Inflammatory macrophage treated with lipopolysaccharide for 4 hours (primary cell): ENCODE measurements around the gene NTMT1.
A peak's percentile ranks its signal among the peaks of the same experiment; 100 is the strongest.
"Not testable (repeated sequence)": the region's sequence is repeated elsewhere in the genome, so short reads cannot be mapped to it uniquely, and the experiment has no call there.

Source experiments
- DNase-seq: peaks from one replicate; pipeline ENCODE4 v3.0.0-alpha.2; 2020

NTMT1 gene

DNA sequence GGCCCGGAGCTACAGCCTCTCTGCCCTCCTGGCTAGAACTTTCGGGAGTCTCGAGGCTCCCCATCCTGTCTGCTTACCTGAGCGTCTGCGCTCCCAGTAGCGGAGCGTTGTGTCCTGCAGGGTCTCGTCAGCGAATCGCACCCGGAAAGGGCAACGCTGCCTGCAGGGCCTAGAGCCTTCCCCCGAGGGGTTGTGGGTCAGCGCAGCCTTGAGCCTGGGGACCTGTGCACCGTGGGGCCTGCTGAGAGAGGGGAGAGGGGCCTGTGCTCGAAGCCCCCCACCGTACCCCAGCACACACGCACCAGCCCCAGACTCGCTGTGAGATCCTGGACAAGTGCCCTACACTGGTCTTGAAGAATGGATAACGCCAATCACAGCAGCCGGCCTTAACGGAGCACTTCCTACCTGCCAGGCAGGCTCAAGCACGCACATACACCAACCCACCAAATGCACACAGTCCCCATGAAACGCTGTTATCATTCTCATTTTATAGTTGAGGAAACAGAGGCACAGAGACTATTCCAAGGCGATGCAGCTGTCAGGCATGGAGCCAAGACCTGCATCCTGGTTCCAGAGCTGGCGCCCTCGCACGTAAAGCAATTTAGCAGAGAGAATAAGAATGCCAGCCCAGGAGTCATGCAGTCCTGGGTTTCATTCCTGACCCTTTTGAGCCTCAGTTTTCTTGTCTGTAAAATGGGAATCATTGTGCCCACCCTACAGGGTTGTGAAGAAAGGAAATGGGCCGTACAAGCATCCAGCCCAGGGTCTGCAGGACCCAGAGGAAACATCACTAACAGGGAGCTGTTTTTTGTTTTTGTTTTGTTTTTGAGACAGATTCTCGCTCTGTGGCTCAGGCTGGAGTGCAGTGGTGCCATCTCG lies 10.3 kb upstream of the NTMT1 start:
- no peak for DNase-seq

DNA sequence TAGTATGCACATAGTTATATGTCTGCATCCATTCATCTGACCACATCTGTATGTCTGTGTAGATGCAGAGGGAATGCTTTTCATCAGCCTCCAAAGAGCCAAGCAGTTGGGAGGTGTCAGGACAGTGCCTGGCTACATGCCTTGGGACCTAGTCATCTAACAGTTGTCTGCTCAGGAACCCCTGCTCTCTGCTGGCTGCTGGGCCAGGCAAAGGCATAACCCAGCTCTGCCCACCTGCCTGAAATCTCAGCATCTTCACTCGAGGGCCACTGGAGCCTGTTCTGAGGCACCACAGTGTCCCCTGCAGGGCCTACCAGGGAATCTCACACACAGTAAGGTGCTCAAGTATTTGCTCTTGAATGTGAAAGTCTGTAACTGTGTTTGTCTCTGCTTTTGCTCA lies 8.8 kb upstream of the NTMT1 start:
- DNase-seq = peak; percentile 44

DNA sequence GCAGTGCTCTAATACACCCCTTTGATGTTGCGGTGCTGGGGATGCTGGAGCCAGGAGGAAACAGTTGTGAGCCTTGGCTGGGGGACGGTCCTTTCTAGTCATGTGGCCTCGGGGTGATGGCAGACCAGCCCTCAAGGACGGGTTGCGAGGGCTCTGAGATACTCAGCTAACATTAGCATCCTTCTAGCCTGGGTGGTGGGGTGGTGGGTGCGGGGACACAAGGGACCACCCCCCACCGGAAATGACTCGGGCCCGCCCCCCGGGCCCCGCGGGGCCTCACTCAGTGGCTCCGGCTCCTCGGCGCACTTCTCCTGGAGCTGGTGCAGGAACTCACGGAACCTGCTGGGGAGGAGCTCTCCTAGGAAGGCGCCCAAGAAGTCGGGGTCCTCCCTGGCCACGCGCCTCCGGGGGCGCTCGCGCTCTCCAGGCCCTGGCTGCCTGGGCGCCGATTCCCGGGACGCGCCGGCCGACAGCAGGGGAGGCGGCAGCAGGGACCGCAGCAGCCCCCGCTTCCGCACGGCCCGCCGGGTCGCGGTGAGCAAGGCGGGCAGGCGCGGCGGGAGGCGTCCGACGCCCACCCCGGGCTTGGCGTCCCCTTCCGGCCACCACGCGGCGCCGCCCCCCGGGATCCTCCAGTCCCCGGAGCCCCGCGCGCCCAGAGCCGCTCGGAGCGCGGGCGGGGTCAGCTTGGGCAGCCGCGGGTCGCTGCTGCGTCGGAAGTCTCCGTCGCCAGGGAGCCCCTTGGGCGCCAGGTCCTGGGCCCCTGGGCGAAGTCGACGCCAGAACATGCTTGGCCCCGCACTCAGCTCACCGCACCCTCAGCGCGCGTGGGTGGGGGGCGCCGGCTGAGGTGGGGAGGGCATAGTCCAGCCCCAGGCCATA lies 5.9 kb upstream of the NTMT1 start:
- DNase-seq = peak; percentile 24

DNA sequence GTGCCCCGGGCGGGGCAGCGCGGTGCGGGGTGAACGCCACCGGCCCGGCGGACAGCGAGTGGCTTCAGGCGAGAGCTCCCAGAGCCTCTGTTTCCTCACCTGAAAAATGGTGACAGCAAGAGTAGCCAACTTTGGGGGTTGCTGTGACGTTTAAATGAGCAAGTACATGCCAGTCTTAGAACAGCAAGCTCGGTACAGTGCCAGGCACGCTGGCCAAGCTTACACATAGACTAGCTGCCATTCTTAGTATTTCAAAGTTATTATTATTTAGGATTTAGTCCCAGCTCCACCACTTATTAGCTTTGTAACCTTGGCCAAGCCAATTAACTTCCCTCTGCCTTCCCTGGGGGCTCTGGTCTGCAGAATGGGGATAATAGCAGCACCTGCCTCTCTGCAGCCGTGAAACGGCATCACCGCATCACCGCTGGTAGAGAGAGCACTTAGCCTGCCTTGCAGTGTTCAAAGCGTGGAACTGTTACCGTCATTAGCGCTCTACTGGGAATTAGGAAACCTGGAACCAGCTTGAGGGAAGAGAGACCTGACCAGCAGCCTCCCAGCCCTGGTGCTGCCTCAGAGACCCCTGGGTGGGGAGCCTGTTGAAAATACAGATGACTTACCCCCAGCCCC lies 5.2 kb upstream of the NTMT1 start, which contains the start of gene C9orf50:
C9orf50 (minus strand) TSS at position 433 of the 627 bp plus-strand sequence. CDS start 527 bp downstream, outside the sequence.
- DNase-seq = no peak

DNA sequence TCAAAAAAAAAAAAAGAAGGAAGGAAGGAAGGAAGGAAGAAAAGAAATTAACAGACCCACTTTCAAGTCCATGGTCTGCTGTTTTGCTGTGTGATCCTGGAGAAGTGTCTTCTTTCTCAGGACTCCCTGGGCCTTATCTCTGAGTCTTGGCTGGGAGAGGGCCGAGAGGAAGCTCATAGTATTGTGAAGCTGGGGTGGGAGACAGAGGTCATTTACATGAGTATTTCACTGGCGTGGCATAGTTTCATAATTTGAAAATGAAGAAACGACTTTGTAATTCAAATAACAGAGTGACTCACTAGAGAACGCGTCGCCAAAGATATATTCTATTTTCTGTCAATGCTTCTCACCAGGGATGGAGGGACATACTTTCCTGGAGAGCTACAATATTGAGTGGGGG lies 2.6 kb upstream of the NTMT1 start:
- DNase-seq = peak; percentile 93

DNA sequence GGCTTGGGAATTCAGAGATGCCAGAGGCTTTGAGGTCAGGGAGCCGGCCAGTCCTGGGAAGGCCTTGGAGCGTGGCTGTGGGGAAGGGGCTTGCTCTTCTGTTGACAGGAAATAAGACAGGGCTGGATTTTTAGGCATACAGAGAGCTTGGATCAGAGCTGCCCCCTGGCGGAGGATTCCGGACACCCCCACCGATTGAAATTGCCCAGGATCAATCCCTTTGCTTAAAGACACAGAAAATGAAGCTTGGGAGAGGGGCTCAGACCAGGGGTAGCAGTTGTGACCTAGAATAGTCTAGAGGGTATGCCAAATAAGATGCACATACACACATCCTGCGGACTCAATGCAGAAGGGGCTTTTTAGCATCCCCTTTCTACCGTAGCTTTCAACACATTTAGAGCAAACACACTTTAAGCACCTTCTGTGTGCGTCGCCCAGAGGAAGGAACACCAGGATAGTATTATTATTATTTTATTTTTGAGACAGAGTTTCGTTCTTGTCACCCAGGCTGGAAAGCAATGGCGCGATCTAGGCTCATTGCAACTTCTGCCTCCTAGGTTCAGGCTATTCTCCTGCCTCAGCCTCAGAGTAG lies 1.7 kb upstream of the NTMT1 start:
- peak; percentile 46 for DNase-seq

DNA sequence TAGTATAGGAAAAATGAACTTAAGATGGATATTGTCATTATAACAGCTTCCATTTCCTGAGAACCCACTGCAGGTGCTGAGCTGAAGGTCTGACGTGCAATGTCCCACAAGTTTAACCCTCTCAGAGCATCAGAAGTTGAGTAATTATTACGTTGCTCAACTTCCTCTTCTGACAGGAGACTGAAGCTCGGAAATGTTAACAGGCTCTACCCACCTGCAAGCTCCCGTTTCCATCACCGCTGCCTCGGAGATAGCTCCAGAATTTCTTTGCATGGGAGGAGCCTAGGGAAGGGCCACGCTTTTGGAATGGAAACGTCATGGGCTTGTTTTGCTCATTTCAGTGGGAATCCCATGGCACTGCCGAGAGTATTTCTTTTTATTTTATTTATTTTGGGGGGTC lies 1.0 kb upstream of the NTMT1 start:
- DNase-seq = peak; percentile 81

DNA sequence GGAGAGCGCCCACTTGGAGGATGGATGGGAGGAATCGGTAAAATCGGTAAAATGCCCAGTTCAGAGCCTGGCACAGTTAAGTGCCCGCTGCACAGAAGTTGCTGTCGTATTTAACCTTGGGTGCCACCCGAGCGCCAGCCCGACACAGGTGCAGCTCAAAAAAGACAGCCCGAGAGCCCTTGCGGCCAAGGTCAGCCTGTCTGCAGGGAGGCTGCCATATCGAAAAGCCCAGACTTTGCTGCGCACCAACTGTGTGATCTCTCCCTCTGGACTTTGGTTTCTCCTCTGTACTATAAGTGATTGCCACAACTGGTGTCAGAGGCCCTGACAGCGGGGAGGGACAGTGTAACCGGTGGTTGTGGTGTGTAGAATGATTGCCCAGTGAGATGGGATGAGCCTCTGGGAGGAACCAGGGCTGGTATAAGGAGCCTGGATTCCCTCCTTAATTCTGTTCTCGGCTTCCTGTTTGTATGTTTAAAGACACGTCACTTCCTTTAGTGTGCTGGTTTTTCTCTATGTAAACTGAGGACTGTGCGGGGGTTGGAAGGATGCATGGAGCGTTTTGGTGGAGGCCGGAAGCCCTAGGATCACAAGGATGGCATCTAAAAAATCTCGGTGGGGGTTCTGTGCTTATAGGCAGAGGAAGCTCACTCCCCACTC lies 792 bp downstream of the NTMT1 start:
- peak; percentile 29 for DNase-seq

DNA sequence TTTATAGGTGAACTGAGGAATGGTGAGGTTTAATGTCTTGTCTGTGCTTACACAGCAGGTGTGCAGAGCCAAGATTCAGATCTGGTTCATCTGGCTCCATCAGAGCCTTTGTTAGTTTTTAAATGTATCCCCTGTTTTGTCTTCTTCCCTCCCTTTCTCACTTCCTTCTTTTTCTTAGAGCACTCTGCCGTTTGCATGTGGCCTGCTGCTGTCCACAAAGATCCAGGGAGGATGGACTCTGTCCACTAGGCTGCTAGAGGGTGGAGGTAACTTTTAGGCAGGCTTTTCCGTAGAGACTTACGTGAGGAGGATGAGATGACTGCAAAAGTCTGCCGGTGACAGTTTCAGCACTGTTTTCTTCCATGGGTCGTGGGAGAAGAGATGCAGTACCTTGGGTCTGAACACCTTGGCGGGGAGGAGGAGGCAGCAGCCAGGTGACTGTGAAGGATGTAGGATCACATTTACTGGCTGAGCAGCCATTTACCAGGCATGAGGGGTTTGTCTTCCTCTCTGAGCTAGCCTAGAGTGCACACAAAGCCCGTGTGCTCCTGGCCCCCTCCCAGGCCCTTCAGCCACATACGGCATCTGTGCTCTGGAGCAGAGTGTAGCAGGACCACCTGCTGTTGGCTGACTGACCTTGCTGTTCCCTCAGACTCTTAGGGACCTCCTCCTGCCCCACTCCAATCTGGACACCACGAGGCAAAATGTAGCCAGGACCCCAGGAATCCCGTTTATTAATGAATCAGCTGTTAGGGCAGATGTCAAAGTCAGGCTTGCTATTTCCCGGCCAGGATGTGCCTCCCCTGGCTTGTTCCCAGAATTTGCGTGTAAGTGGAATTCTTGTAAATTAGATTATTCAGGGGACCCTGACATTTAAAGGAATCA lies 1.8 kb downstream of the NTMT1 start:
- DNase-seq = no peak

DNA sequence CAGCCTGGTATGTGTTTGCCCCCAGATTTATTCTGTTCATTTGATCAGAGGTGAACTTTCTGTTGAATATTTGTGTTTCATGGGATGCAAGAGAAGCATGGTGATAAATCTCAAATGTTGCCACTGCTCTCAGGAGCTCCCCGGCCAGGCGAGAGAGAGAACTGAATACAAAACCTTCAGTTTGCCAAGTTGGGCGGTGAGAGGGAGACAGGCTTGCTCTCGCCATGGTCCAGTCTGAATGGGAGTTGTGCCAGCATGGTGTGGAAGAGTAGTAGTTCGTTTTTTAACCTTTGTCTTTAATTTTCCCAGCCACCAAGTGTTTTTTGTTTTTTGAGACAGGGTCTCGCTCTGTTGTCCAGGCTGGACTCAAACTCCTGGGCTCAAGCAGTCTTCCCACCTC lies 2.7 kb downstream of the NTMT1 start:
- DNase-seq = no peak

DNA sequence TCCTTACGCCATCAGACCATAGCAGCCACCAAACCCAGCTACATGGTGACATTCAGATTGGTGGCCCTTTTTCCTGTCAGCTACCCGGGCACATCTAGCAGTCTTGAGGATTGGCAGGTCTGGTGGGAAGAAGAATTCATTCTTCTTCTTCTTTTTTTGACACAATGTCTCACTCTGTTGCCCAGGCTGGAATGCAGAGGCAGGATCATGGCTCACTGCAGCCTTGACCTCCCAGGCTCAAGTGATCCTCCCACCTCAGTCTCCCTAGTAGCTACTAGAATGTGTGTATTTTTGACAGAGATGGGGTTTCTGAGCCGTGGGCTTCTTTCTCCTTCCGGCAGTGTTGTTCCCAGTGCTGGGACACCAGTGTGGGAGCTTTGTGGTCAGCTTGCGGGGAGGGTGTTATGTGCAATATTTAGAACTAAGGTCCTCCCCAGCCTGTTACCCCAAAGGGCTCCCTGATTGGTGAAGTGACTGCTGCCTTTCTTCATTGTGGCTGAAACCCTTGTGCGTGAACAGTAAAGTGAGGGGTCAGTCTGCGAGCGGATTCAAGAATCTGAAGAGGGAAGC lies 3.4 kb downstream of the NTMT1 start:
- DNase-seq = no peak

DNA sequence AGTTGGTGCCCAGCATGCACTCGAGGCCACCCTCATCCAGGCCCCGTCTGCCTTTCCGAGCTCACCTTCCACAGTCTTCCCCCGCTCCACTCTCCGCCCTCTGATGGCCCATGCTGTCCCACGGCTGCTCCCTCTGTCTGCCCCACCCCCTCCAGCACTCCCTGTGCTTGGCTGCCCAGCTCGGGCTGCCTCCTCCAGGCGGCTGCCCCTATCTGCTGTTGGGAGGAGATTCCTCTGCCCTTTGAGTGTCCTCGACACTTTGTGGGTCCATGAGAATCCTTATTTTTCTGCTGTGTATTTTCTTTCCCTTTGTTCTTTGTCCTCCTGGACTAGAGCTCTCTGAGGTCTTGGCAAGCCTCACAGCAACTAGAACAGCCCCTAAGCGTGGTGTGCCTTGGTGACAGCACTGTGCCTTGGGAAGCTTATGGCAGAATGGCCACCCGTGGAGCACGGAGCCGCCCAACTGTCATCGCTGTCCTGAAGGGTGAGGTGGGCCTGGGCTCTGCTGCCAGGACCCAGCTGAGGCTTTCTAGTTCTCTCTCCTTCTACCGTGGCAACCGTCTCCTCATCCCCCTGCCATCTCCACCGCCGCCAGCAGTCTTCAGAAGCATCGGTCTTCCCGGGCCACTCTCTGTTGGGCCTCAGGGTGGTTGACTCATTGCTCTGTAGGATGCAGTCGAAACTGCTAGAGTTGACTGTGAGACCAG lies 5.2 kb downstream of the NTMT1 start:
- DNase-seq = peak; percentile 29

DNA sequence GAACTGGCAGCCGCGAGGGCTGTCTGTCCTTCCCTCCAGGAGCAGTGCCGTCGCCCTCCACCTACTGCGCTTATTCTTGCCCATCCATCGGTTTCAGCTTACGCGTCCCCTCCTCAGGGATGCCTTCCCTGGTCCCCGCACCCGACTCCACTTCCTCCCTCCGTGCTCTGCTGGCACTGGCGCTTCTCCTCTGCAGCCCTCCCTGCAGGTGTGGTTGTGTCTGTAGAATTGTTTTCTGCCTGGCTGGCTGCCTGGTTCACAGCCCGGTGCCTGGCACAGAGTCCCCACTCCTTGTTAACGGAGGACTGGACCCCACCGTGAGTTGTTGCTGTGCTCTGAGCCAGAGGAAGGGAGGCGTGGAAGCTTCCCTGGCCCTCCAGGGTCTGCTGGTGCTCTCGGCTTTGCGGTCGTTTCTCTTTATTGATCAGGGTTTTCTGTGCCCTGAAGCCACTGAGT lies 5.7 kb downstream of the NTMT1 start:
- DNase-seq = no peak

DNA sequence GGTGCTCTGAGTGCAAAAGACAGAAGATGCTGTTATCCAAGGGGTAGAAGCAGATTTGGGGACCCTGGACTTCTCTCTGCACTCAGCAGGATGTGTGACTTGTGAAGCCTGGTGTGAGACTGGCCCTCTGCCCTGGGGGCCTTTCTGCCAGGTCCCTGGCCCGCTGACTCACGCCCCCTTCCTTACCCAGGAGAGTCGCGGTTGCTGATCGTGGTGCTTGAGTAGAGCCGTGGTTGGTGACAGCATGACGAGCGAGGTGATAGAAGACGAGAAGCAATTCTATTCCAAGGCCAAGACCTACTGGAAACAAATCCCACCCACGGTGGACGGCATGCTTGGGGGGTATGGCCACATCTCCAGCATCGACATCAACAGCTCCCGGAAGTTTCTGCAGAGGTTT lies 6.5 kb downstream of the NTMT1 start:
- no peak for DNase-seq

DNA sequence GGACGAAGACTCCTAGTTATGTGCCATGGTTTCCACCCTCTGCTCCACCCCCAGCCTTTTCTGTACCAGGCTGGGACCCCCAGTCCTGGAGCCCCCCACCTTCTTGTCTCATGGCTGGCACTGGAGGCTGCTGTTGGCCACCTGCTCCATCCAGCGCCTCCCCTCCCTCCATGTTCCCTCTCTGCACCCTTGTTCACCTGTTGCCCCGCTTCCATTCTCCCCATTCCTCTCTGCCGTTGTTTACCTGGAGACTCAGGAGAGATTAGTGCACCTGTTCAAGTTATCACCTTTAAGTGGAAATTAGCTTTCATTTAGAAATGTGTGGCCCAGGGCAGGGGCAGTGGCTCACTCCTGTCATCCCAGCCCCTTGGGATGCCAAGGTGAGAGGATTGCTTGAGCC lies 7.2 kb downstream of the NTMT1 start:
- no peak for DNase-seq

DNA sequence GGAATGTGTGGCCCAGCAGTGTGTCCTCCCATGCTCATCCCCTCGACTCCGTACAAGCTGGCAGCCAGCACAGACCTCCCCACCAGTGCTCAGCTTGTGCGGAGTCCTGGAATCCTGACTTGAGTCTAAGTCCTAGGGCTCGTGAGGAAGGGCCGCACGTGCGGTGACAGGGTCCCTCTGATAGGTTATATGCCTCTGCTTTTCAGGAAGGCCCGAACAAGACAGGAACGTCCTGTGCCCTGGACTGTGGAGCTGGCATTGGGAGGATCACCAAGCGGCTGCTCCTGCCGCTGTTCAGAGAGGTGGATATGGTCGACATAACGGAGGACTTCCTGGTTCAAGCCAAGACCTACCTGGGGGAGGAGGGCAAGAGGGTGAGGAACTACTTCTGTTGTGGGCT lies 7.9 kb downstream of the NTMT1 start:
- no peak for DNase-seq

DNA sequence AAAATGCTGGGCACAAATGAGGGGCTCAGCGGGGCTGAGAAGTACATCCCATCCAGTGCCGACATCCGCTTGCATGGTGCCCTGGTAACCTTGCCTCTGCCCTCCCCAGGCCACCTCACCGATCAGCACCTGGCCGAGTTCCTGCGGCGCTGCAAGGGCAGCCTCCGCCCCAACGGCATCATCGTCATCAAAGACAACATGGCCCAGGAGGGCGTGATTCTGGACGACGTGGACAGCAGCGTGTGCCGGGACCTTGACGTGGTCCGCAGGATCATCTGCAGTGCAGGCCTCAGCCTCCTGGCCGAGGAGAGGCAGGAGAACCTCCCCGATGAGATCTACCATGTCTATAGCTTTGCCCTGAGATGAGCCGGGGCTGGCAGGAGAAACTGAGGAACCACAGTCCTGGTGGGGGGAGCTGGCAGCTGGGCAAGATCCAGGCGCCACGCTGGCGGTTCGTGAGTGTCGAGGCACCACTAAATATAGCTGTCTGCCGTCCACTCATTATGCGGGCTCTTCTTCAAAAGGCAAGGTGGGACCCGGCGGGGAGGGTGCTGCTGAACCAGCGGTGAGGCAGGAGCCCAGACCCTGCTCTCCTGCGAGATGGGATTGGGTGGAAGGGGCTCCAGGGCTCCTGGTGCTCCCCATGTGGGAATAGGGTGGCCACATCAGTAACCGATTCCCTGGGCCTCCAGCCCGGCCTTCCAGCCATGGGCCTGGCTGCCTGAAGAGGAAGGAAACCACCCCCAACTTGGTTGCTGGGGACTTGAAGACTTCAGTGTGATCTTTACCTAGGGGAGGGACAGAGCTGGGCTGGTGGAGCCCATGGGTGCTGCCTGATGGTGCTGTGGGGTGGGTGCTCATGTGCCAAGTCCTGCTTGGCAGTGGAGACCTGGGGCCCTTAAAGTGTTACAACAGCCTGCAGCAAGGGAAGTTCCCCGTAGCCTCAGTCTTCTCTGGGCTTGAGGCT lies 9.4 kb downstream of the NTMT1 start:
- DNase-seq = no peak

DNA sequence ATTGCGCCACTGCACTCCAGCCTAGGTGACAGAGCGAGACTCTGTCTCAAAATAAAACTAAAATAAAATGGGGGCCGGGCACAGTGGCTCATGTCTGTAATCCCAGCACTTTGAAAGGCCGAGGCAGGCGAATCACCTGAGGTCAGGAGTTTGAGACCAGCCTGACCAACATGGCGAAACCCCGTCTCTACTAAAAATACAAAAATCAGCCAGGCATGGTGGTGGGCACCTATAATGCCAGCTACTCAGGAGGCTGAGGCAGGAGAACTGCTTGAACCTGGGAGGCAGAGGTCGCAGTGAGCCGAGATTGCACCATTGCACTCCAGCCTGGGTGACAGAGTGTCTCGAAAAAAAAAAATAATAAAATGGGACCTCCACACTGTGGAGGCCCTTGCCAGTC lies 10.4 kb downstream of the NTMT1 start:
- not testable (repeated sequence) for DNase-seq

DNA sequence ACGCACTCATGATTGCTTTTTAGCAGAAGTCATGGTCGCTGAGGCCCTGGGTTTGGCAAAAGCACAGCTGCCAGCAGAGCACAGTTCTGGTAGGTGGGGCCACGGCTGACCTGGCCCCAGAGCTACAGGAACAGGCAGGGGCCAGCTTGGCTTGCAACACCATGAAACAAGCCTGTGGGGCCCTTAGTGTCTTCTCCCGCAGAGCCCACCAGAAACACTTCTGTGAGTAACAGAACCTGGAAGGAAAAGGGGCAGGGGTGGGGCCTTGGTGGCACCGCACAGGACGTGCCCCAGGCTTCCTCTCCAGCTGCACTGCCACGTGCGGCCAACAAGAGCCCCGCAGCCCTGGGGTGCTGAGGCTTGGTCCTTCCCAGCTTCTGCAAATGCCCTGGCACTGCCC lies 11.1 kb downstream of the NTMT1 start:
- no peak for DNase-seq
